Central memory CD8-positive, alpha-beta T cell (primary cell): ENCODE measurements around the gene PSKH1.
"Not testable (repeated sequence)": the region's sequence is repeated elsewhere in the genome, so short reads cannot be mapped to it uniquely, and the experiment has no call there.

ENCODE experiments used
- ATAC-seq: fragments of 150-1000 bp; cut with Tn5 transposase; replicated peaks from 2 replicates; pipeline ENCODE4 v1.10.0; 2022; ENCODE audit warnings: mild to moderate bottlenecking, moderate FRiP score, moderate number of reproducible peaks; ENCODE audit not compliant: poor library complexity, severe bottlenecking; ENCODE audit errors: extremely low read depth
- DNase-seq, 2 donors: peaks; one replicate each; pipeline ENCODE4 v3.0.0; 2021; ENCODE audit warnings: low spot score in 2 of 2
- H3K27ac Mint-ChIP-seq: one replicate; pipeline ENCODE4 v1.8.0; 2022; ENCODE audit warnings: low read depth, mild to moderate bottlenecking, moderate library complexity, mixed read lengths
- H3K27me3 Mint-ChIP-seq: one replicate; pipeline ENCODE4 v1.8.0; 2022; ENCODE audit warnings: mixed read lengths
- H3K36me3 Mint-ChIP-seq: one replicate; pipeline ENCODE4 v1.8.0; 2022; ENCODE audit warnings: mild to moderate bottlenecking, moderate library complexity, mixed read lengths; ENCODE audit not compliant: insufficient read depth
- H3K4me1 Mint-ChIP-seq: one replicate; pipeline ENCODE4 v1.8.0; 2022; ENCODE audit warnings: mixed read lengths
- H3K4me3 Mint-ChIP-seq: one replicate; pipeline ENCODE4 v1.8.0; 2022; ENCODE audit warnings: mild to moderate bottlenecking, moderate library complexity, mixed read lengths
- H3K9me3 Mint-ChIP-seq: one replicate; pipeline ENCODE4 v1.8.0; 2022; ENCODE audit warnings: mixed read lengths

PSKH1 gene

GRCh38 chr16:67907397-67908180 lies 14.5 kb downstream of the PSKH1 start:
- DNase-seq (no peak), ATAC-seq (no peak)
- H3K4me1 Mint-ChIP-seq = peaks cover 23% of the 10 kb centered on the region
- H3K27ac Mint-ChIP-seq = peak overlapping the region; percentile 20
- peaks cover 11% of the 10 kb centered on the region for H3K36me3 Mint-ChIP-seq
- H3K9me3 Mint-ChIP-seq = no peaks in the 10 kb centered on the region
- no peaks in the 10 kb centered on the region for H3K27me3 Mint-ChIP-seq
- no peak overlapping the region for H3K4me3 Mint-ChIP-seq

GRCh38 chr16:67909056-67909742 lies 16.1 kb downstream of the PSKH1 start:
- Mint-ChIP-seq H3K4me1 (peaks cover 18% of the 10 kb centered on the region), H3K27ac (peak overlapping the region; percentile 16), H3K36me3 (peaks cover 7% of the 10 kb centered on the region), H3K27me3 (no peaks in the 10 kb centered on the region), H3K4me3 (no peak overlapping the region), H3K9me3 (no peaks in the 10 kb centered on the region)
- no peak for DNase-seq
- ATAC-seq = no peak

- peaks cover 20% of the 10 kb centered on the region for H3K4me1 Mint-ChIP-seq
- no peak for ATAC-seq
- peaks cover 7% of the 10 kb centered on the region for H3K36me3 Mint-ChIP-seq
- peak overlapping the region; percentile 16 for H3K27ac Mint-ChIP-seq
- H3K9me3 Mint-ChIP-seq = no peaks in the 10 kb centered on the region
- H3K27me3 Mint-ChIP-seq = no peaks in the 10 kb centered on the region
- no peak overlapping the region for H3K4me3 Mint-ChIP-seq
- no peak for DNase-seq
These were observed 17.1 kb downstream of the PSKH1 start for GRCh38 chr16:67910158-67910557.

GRCh38 chr16:67914758-67915495 lies 21.9 kb downstream of the PSKH1 start:
- no peaks in the 10 kb centered on the region for H3K9me3 Mint-ChIP-seq
- H3K36me3 Mint-ChIP-seq = peaks cover 4% of the 10 kb centered on the region
- no peak overlapping the region for H3K27ac Mint-ChIP-seq
- H3K27me3 Mint-ChIP-seq = no peaks in the 10 kb centered on the region
- peaks cover 32% of the 10 kb centered on the region for H3K4me1 Mint-ChIP-seq
- no peak overlapping the region for H3K4me3 Mint-ChIP-seq
- DNase-seq (no peak), ATAC-seq (no peak)

- peaks cover 32% of the 10 kb centered on the region for H3K4me1 Mint-ChIP-seq
- H3K27ac Mint-ChIP-seq, ATAC-seq, DNase-seq, H3K9me3 Mint-ChIP-seq, H3K36me3 Mint-ChIP-seq, H3K4me3 Mint-ChIP-seq, H3K27me3 Mint-ChIP-seq: not testable (repeated sequence)
These were observed 22.4 kb downstream of the PSKH1 start for GRCh38 chr16:67915496-67915769.

- no peaks in the 10 kb centered on the region for H3K27me3 Mint-ChIP-seq
- no peak for ATAC-seq
- no peak overlapping the region for H3K4me3 Mint-ChIP-seq
- H3K4me1 Mint-ChIP-seq = peaks cover 32% of the 10 kb centered on the region
- no peaks in the 10 kb centered on the region for H3K9me3 Mint-ChIP-seq
- DNase-seq = no peak
- H3K36me3 Mint-ChIP-seq = peaks cover 4% of the 10 kb centered on the region
- H3K27ac Mint-ChIP-seq = peak overlapping the region; percentile 71
These were observed 23.0 kb downstream of the PSKH1 start for GRCh38 chr16:67915831-67916723.

- no peaks in the 10 kb centered on the region for H3K27me3 Mint-ChIP-seq
- peaks cover 4% of the 10 kb centered on the region for H3K36me3 Mint-ChIP-seq
- DNase-seq (no peak), ATAC-seq (no peak)
- H3K27ac Mint-ChIP-seq = peak overlapping the region; percentile 60
- H3K9me3 Mint-ChIP-seq = no peaks in the 10 kb centered on the region
- peaks cover 32% of the 10 kb centered on the region for H3K4me1 Mint-ChIP-seq
- H3K4me3 Mint-ChIP-seq = no peak overlapping the region
These were observed 24.2 kb downstream of the PSKH1 start for GRCh38 chr16:67917140-67917851.

- ATAC-seq (no peak), DNase-seq (no peak)
- Mint-ChIP-seq H3K27me3 (no peaks in the 10 kb centered on the region), H3K9me3 (no peaks in the 10 kb centered on the region), H3K4me1 (peaks cover 32% of the 10 kb centered on the region), H3K36me3 (peaks cover 4% of the 10 kb centered on the region), H3K27ac (peak overlapping the region; percentile 60), H3K4me3 (no peak overlapping the region)
These were observed 24.8 kb downstream of the PSKH1 start for GRCh38 chr16:67917852-67918236.

- H3K4me3 Mint-ChIP-seq = no peak overlapping the region
- H3K4me1 Mint-ChIP-seq = peaks cover 30% of the 10 kb centered on the region
- no peak for DNase-seq
- ATAC-seq = no peak
- no peaks in the 10 kb centered on the region for H3K27me3 Mint-ChIP-seq
- no peaks in the 10 kb centered on the region for H3K9me3 Mint-ChIP-seq
- no peak overlapping the region for H3K27ac Mint-ChIP-seq
- peaks cover 7% of the 10 kb centered on the region for H3K36me3 Mint-ChIP-seq
These were observed 26.7 kb downstream of the PSKH1 start for GRCh38 chr16:67919622-67920221.

GRCh38 chr16:67922221-67922620 lies 29.2 kb downstream of the PSKH1 start:
- Mint-ChIP-seq H3K27me3 (no peaks in the 10 kb centered on the region), H3K27ac (no peak overlapping the region), H3K4me3 (no peak overlapping the region), H3K36me3 (peaks cover 7% of the 10 kb centered on the region), H3K4me1 (peaks cover 10% of the 10 kb centered on the region), H3K9me3 (no peaks in the 10 kb centered on the region)
- DNase-seq (no peak), ATAC-seq (no peak)

GRCh38 chr16:67922740-67923139 lies 29.7 kb downstream of the PSKH1 start:
- DNase-seq (no peak), ATAC-seq (no peak)
- no peak overlapping the region for H3K27ac Mint-ChIP-seq
- H3K4me3 Mint-ChIP-seq = no peak overlapping the region
- H3K9me3 Mint-ChIP-seq = no peaks in the 10 kb centered on the region
- H3K4me1 Mint-ChIP-seq = peaks cover 5% of the 10 kb centered on the region
- peaks cover 5% of the 10 kb centered on the region for H3K36me3 Mint-ChIP-seq
- no peaks in the 10 kb centered on the region for H3K27me3 Mint-ChIP-seq
